ENCODE results near the gene CEP120.

- TF ChIP-seq CTCF (IDR thresholded peaks at IDR 0.05) (no peak), POLR2A (IDR thresholded peaks at IDR 0.05) (no peak)
These were observed 53.7 kb downstream of the CEP120 start for GRCh38 chr5:123369371-123369968.
